GM10266 (cell line): ENCODE measurements around the gene CCDC192.

Source experiments
- DNase-seq: peaks from one replicate; pipeline ENCODE4 v3.0.0; 2012; ENCODE audit errors: extremely low spot score
- TF ChIP-seq, protein P1 (sequence below): IDR thresholded peaks from 2 replicates; pipeline ENCODE4 v1.5.1; 2012; ENCODE audit warnings: mild to moderate bottlenecking, low read depth; ENCODE audit not compliant: control insufficient read depth, insufficient read depth; ENCODE audit errors: missing control alignments

The CCDC192 gene, protein sequence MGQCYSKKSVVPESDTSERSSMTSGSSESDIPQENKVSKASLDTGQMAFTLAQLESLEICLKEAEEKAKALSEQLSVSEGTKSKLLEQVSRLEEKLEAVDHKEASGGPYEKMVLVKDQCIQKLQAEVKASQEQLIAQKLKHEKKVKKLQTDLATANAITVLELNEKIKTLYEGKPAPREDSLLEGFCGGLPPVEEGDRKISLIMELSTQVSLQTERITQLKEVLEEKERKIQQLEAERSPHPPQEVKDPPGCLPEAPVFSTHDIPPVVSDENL

DNA sequence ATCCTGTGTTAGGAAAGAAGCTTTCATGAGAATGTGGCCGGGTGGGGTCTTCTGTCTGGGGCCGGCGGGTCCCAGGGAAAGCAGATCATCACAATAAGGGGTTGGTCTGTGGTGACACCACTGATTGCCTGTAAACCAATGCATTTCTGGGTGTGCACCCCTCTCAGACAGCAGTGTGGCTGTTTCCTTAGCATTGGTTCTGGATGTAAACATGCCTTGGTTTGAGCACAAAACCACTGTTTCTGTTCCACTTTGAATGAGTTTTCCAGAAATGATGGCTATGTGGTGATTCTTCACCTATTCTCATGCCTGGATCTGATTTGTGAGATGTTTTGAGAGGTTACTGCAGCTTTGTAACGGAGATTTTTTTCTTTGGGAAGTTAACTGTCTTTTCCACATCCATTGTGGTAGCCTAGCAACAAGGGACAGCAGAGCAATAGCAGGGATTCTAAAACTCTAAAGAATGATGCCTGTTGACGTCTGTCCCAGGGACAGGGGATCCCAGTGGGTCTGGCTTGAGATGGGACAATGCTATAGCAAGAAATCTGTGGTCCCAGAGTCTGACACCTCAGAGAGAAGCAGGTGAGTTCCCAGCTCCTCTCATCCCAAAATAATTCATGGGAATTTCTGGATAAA is at the start of gene CCDC192:
TSS of gene CCDC192 (plus strand) at position 466 of the 636 bp plus-strand sequence. CDS start at position 521, 55 bp downstream.
- TF ChIP-seq, protein P1, sequence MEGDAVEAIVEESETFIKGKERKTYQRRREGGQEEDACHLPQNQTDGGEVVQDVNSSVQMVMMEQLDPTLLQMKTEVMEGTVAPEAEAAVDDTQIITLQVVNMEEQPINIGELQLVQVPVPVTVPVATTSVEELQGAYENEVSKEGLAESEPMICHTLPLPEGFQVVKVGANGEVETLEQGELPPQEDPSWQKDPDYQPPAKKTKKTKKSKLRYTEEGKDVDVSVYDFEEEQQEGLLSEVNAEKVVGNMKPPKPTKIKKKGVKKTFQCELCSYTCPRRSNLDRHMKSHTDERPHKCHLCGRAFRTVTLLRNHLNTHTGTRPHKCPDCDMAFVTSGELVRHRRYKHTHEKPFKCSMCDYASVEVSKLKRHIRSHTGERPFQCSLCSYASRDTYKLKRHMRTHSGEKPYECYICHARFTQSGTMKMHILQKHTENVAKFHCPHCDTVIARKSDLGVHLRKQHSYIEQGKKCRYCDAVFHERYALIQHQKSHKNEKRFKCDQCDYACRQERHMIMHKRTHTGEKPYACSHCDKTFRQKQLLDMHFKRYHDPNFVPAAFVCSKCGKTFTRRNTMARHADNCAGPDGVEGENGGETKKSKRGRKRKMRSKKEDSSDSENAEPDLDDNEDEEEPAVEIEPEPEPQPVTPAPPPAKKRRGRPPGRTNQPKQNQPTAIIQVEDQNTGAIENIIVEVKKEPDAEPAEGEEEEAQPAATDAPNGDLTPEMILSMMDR: no peak

DNA sequence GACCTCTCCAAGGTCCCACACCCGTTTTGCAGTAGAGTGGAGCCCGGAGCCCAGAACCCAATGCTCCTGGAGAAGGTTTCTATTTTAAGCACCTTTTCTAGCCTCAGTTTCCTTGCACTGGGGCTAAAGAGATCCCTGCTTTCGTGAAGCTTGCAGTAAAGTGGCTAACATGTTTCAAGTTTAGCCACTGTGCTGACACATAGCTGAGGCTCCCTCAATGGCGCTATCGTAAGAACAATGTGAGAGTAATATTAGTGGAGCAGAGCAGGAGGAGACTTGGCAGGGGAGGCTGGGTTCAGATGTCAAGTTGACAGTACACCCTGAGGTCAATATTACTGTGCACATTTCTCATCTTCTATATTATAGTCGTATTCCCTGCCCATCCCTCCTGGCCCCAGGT is 46.4 kb upstream of the CCDC192 start:
- TF ChIP-seq, protein P1: no peak
- no peak for DNase-seq

More for the DNA sequence above, at the start of gene CCDC192:
- no peak for DNase-seq

DNA sequence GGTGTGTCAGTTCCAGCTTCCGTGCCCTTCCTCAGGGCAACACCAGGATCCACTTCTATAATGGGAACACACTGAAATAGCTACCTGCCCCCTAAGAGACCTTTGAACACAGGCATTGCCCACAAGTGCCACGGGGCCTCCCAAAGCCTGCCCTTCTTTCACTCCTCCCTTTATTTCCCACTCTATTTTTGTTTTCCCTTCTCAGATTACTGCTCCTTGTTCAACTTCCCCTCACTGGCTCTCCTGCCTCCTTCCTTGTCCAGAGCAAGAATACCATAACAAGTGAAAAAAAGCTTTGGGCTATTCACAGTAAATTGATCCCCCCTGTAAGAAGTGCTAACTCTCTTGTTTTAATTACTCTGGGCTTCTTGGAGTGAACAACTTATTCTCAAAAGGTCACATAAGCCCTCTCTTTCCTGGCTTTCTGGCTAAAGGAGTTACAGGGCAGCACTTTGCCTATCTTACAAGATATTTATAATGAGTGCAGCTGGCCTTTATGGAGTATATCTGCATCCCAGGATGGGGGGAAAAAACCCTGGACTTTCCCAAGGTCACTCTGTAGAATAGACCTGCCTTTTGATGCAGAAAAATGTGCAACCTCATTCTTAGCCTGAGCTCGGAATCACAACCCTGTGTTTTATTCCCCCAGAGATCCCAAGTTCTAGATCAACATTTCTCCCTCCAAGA is 43.0 kb upstream of the CCDC192 start:
- no peak for DNase-seq
- TF ChIP-seq, protein P1: no peak

DNA sequence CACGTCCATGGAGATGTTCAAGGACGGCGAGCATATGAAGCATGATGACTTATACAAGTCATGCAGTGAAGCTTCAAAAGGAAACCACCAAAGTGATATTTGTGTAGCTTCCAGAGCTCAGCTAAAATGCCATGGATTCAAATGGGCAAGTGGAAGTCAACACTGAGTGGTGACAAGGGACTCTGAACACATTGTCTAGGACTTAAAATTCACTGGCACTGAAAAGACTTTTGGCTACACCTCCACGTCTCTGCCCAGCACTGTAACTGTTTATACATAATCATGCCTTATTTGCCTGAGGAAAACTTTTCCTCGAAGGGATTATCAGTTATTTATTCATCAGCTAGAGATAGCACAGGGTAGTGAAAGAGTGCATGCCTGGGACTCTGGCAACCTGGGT is 39.1 kb upstream of the CCDC192 start:
- TF ChIP-seq, protein P1: no peak
- DNase-seq: no peak

DNA sequence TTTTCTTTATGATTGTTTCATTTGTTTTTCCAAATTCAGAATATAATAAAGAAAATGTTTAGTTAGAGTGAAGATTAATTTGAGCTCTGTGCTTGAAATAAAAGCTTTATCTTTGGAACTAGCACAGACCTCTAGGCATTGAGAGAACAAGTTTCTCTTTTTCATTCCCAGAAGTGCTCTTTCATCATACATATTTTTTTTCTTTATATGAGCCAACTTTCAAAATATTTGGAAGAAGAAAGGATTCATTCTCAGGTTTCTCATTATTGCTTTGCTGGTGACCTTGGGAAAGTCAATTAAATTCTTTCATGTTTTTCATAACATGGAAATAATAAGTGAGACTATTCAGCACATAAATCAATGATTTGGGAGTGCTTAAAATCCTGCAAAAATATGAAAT is 37.5 kb upstream of the CCDC192 start:
- TF ChIP-seq, protein P1: no peak
- DNase-seq: no peak

DNA sequence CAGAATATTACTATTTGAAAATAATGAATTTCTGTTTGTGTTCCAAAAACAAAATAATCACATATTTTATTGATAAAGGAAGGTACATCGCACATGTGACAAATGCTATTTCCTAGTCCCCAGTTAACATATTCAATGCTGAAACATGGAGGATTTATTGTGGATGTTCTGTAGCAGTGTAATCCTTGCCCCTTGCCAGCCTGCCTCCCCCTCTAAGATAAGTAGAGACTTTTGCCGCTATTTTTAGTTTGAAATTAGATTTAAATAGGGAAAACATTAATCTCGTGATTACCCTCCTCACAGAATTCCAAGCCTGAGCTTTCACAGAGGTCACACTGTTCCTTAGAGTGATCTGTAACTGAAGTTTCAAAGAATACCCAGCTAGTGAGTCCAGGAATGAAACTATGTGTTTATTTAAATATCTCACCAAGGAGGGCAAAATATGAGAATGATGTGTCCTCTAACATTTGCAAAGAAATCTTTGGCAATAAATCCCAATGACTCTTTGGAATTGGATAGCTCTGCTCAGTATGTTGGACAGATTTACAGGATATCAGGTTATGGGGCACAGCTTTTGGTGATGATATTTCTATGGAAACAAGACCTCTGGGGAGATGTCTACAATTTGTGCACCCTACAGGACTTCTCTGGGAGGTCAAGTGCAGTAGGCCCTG is 37.0 kb upstream of the CCDC192 start:
- no peak for DNase-seq
- TF ChIP-seq, protein P1: no peak
